Psoas muscle (tissue), 8 donors: ENCODE data around the gene PHPT1. TPM values are rescaled to one million over a fixed set of nuclear protein-coding genes. Genes with fewer than 3 reads are reported as not detected.

ENCODE experiments used
- ATAC-seq, 4 donors: fragments of 200-7000 bp; cut with Tn5 transposase; one replicate each; pipeline ENCODE4 v1.9.1; 2020; ENCODE audit warnings: moderate library complexity in 3 of 4, mild to moderate bottlenecking in 2 of 4
- DNase-seq, 2 donors: peaks; one replicate each; pipeline ENCODE4 v3.0.0-alpha.2; 2020
- H3K27ac ChIP-seq: fragments of 200-600 bp; one replicate; pipeline ENCODE4 v1.8.0; 2022
- H3K27me3 ChIP-seq, 3 donors: fragments of 200-600 bp in 1 of 3; one replicate each; pipeline versions ENCODE4 v1.6.1 to v1.8.0; 2013 to 2022; ENCODE audit warnings: low read length in 2 of 3, mild to moderate bottlenecking in 2 of 3, moderate library complexity in 1 of 3; ENCODE audit not compliant: insufficient read depth in 3 of 3
- H3K36me3 ChIP-seq, 2 donors: fragments of 200-600 bp in 1 of 2; one replicate each; pipeline versions ENCODE4 v1.6.1 to v1.8.0; 2013 to 2022; ENCODE audit warnings: low read depth in 1 of 2, mild to moderate bottlenecking in 1 of 2, moderate library complexity in 1 of 2; ENCODE audit not compliant: insufficient read depth in 1 of 2
- H3K4me1 ChIP-seq: fragments of 200-600 bp; one replicate; pipeline ENCODE4 v1.8.0; 2022
- H3K4me3 ChIP-seq: fragments of 200-600 bp; one replicate; pipeline ENCODE4 v1.8.0; 2022; ENCODE audit warnings: mild to moderate bottlenecking
- H3K9me3 ChIP-seq: fragments of 200-600 bp; one replicate; pipeline ENCODE4 v1.8.0; 2022
- WGBS, 3 donors: extraction: QIAGEN DNeasy Blood & Tissue Kit; methylation state at CpG; one replicate each; pipeline versions ENCODE4 v1.1.6 to v1.1.7; 2013; 5-methylcytosine and 5-hydroxymethylcytosine counted together
- intact Hi-C, 2 donors: fragments of 100-400 bp; cut with DNase I; formaldehyde crosslinking; loops; one replicate each; pipeline versions ENCODE4 v1.11.0 to v1.14.2; 2022
- polyA plus RNA-seq, 3 donors: library from polyadenylated mRNA; stranded (reverse); fragments of 200-250 nt; gene quantifications; one replicate each; pipeline ENCODE4 v1.2.3, GENCODE V29; 2013
- total RNA-seq, 4 donors: library from RNA; stranded (reverse); fragmentation: NEBNext Ultra II Directional in 2 of 4; extraction: Animal tissue kit (Norgen Biotek cat#: 25700) in 2 of 4; gene quantifications; one replicate each; pipeline versions ENCODE4 v1.2.1 to v1.2.4, GENCODE V29; 2021 to 2023
- TF ChIP-seq, protein P1 (sequence below): fragments of 200-600 bp; IDR thresholded peaks from one replicate; pipeline ENCODE4 v1.8.0; 2022; ENCODE audit warnings: antibody characterized with exemption
- donor health status: healthy with polysubstance abuse.
- donor health status: DM: no; HTN: no; CAD: no; lungs with moderate emphysema.
- donor health status: Bipolar disorder and iron deficiency.
- donor health status: healthy.
- donor health status: DM: yes; HTN: yes; CAD: no.
- donor health status: DM: no; HTN: no; CAD: no.
- donor health status: DM: no; HTN: no; CAD: no.
- donor health status: DM: yes; HTN: yes; CAD: no.

PHPT1 gene
- total and polyA plus RNA-seq, 7 donors, result 154 to 295 (median 228) TPM

DNA sequence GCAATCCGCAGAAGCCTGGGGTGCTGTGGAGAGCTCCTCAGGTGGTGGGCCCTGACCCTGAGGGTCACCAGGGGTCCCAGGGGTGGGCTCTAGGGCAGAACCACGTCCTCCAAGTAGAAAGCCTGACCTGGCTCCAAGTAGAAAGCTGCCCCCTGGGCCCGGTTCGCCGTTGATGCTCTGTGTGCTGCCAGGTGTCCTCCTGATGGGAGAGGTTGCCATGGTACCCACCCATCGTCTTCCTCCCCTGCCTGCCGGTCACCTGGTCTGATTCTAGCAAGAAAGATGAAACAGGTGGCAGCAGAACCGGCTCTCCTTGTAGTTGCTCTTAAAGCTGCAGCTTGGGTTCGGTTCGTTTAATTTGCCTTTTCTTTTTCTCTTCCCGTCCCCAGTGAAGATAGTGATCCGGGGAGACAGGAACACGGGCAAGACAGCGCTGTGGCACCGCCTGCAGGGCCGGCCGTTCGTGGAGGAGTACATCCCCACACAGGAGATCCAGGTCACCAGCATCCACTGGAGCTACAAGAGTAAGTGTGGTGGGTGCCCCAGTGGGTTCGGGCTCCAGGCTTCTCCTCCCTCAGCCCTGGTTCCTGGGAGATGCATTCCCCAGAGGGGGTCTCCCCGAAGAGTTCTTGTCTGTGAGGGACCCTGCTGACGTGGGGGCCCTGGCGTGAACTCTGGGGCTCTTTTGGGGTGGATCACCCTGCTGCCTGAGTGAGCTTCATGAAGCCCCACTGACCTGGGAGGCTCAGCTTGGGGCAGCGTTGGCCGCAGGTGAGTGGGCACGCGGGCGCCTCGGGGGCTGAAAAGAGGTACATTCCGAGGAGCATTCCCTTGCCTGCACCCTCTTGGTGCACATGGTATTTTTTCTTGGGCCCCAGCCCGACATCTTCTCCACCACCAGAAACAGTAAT is 25.8 kb upstream of the PHPT1 start:
- WGBS, 3 donors, result 84 to 86% (median 86%) methylated on average over 30 of the region's 30 CpGs
- Histone ChIP-seq H3K4me3 (no peak overlapping the region), H3K4me1 (no peaks in the 10 kb centered on the region), H3K27me3 (no peaks in the 10 kb centered on the region), H3K27ac (no peak overlapping the region), H3K36me3 (peaks cover 0 to 55% of the 10 kb centered on the region in 2 donors), H3K9me3 (no peaks in the 10 kb centered on the region)
- TF ChIP-seq, protein P1, sequence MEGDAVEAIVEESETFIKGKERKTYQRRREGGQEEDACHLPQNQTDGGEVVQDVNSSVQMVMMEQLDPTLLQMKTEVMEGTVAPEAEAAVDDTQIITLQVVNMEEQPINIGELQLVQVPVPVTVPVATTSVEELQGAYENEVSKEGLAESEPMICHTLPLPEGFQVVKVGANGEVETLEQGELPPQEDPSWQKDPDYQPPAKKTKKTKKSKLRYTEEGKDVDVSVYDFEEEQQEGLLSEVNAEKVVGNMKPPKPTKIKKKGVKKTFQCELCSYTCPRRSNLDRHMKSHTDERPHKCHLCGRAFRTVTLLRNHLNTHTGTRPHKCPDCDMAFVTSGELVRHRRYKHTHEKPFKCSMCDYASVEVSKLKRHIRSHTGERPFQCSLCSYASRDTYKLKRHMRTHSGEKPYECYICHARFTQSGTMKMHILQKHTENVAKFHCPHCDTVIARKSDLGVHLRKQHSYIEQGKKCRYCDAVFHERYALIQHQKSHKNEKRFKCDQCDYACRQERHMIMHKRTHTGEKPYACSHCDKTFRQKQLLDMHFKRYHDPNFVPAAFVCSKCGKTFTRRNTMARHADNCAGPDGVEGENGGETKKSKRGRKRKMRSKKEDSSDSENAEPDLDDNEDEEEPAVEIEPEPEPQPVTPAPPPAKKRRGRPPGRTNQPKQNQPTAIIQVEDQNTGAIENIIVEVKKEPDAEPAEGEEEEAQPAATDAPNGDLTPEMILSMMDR, result no peak
- intact Hi-C loops, result no loop called here
- no peak for DNase-seq
- no peak for ATAC-seq

DNA sequence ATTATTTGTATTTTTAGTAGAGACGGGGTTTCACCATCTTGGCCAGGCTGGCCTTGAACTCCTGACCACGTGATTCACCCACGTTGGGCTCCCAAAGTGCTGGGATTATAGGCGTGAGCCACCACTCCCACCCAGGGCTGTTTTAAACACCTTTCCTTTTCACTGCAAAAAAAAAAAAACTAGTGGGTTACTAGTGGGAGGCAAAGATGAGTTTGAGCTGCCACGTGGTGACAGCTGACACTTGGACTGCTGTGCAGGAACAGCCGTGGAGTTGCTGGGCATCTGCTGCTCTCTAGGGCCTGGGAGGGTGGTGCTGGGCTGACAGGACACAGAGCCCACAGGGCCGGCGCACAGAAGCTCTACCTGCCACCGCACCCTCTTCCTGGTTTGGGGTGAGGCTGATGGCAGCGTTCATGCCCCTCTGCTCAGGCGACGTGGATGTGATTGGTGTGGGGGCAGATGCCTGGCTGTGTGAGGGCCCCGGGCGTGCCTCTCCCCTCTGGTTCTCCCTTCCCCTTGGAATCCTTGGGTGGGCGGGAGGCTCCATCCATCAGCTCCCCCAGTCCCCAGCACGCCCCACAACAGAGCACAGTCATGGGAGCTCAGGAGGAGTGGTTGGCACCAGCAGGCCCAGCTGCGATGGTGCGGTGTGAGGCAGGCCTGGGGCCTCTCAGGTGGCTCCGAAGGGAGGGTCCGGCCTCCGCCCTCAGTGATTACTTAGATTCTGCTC is 24.5 kb upstream of the PHPT1 start:
- intact Hi-C loops, result no loop called here
- no peaks in the 10 kb centered on the region for H3K27me3 ChIP-seq

DNA sequence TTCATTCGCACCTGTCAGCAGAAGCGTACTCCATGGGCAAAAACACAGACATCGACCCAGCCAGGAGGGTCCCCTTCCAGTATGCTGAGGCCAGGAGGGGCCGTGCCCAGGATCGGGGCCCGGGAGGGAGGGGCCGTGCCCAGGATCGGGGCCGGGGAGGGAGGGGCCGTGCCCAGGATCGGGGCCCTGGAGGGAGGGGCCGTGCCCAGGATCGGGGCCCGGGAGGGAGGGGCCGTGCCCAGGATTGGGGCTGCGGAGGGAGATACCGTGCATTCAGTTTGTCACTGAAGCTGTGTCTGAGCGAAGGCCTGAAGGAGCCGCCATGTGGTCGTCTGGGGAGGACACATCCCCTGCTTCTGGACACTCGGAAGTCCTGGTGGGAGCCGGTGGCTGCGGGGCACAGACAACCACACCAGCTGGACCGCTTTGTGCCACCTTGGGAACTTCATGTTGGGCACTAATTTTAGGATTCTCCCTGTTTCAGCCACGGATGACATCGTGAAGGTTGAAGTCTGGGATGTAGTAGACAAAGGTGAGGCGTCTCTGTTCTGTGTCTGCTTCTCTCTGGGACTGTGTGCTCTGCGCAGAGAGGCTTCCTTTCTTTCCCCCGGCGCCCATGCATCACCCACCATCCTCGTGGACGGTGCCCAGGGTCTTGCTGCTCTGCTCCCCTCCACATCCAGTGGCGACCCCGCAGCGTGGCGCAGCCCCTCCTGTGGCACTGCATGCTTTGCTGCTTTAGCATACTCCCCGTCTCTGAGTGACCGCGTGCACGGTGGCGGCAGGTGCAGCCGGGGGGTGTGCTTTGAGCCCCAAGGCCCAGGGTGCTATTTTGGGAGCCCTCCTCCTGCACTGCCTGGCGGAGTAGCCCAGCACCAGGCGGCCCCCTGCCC is 23.7 kb upstream of the PHPT1 start:
- intact Hi-C loops, result no loop called here

More for the DNA sequence above, 24.5 kb upstream of the PHPT1 start:
- ATAC-seq (no peak), DNase-seq (no peak)
- no peaks in the 10 kb centered on the region for H3K4me1 ChIP-seq
- H3K36me3 ChIP-seq, result peaks cover 0 to 65% of the 10 kb centered on the region in 2 donors
- H3K27ac ChIP-seq, result no peak overlapping the region
- H3K4me3 ChIP-seq, result no peak overlapping the region
- 81 to 84% (median 82%) methylated on average over 19 to 21 of the region's 21 CpGs for WGBS, 3 donors
- TF ChIP-seq, protein P1, result no peak
- no peaks in the 10 kb centered on the region for H3K9me3 ChIP-seq

DNA sequence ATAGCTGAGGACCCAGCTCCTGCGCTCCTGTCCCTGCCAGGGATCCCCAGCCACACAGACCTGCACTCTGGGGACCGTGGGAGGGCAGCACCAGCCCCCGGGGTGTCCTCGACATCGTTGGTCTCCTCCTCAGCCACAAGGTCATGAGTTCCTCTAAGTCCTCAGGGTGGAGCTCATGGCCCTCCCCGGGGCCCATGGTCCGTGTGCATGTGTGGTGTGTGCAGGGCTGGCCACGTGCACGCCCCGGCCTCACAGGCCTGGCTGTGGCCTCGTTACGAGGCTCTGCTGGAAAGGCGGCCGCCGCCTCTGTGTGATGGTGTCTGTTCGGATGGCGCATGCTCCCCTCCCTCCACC is 23.0 kb upstream of the PHPT1 start:
- TF ChIP-seq, protein P1, result no peak
- no peak overlapping the region for H3K4me3 ChIP-seq
- no peaks in the 10 kb centered on the region for H3K9me3 ChIP-seq
- no peak overlapping the region for H3K27ac ChIP-seq
- WGBS, 3 donors, result 93 to 94% (median 93%) methylated on average over 14 to 17 of the region's 17 CpGs
- ATAC-seq (peak in 1 of 4 donors; percentile 9), DNase-seq (no peak)
- H3K36me3 ChIP-seq, result peaks cover 0 to 77% of the 10 kb centered on the region in 2 donors
- intact Hi-C loops, result no loop called here
- H3K4me1 ChIP-seq, result no peaks in the 10 kb centered on the region
- H3K27me3 ChIP-seq, result no peaks in the 10 kb centered on the region

More for the DNA sequence above, 23.7 kb upstream of the PHPT1 start:
- WGBS, 3 donors, result 85 to 88% (median 87%) methylated on average over 42 to 44 of the region's 44 CpGs
- no peaks in the 10 kb centered on the region for H3K4me1 ChIP-seq
- no peak overlapping the region for H3K4me3 ChIP-seq
- no peak overlapping the region for H3K27ac ChIP-seq
- TF ChIP-seq, protein P1, result no peak
- H3K9me3 ChIP-seq, result no peaks in the 10 kb centered on the region
- H3K27me3 ChIP-seq, result no peaks in the 10 kb centered on the region
- ATAC-seq, result no peak
- H3K36me3 ChIP-seq, result peaks cover 0 to 74% of the 10 kb centered on the region in 2 donors
- no peak for DNase-seq
